HCT116 (cell line): Measurements from ENCODE around the gene FZR1. TPM values are rescaled to one million over a fixed set of nuclear protein-coding genes. Genes with fewer than 3 reads are reported as not detected.

Experiments used
- ATAC-seq: fragments of 200-7000 bp; cut with Tn5 transposase; 2 replicates; pipeline ENCODE4 v1.9.1; 2020; ENCODE audit warnings: mild to moderate bottlenecking, moderate library complexity
- BruUV-seq: library from RNA; stranded (reverse); fragments of 400-500 nt; replicated peaks from 2 replicates; lab custom pipeline; 2021; lab: Mats Ljungman, UMichigan
- CTCF ChIA-PET: fragments of 300-600 bp; sonication (Branson Sonifier 250); formaldehyde crosslinking; loops from one replicate; lab custom pipeline; 2021; ENCODE audit warnings: antibody characterized with exemption; lab: Charles Lee
- POLR2A ChIA-PET: fragments of 300-600, 350-600 bp; sonication (Branson Sonifier 250); formaldehyde crosslinking; loops from one replicate; lab custom pipeline; 2021; ENCODE audit warnings: antibody characterized with exemption; lab: Charles Lee
- RAD21 ChIA-PET, 2 experiments: fragments of 300-600 bp; sonication (Branson Sonifier 250); formaldehyde crosslinking; loops; one replicate each; lab custom pipeline; 2023; ENCODE audit warnings: low total read pairs in 2 of 2; ENCODE audit not compliant: uncharacterized antibody in 2 of 2, unreplicated experiment in 2 of 2, low non-redundant PET in 1 of 2; lab: Charles Lee
- DNase-seq: peaks from one replicate; pipeline ENCODE4 v3.0.0-alpha.2; 2010; ENCODE audit warnings: low read depth, low spot score
- H2AFZ ChIP-seq: fragments of 200-600 bp; shearing (Covaris generic), sonication (generic); 2 replicates; pipeline ENCODE4 v1.6.1; 2017; ENCODE audit warnings: low read depth, mixed run types, mixed read lengths, antibody characterized with exemption, low read length; ENCODE audit not compliant: poor library complexity, severe bottlenecking
- H3K27ac ChIP-seq: 2 replicates; pipeline ENCODE4 v1.5.1; 2012; ENCODE audit warnings: low read depth, low read length
- H3K27me3 ChIP-seq: fragments of 200-600 bp; sonication (generic); 2 replicates; pipeline ENCODE4 v1.6.1; 2016; ENCODE audit warnings: mixed run types, low read length, mixed read lengths; ENCODE audit not compliant: insufficient read depth
- H3K36me3 ChIP-seq, 2 experiments: fragments of 200-500 bp in 1 of 2; fragments of 200-600 bp in 1 of 2; sonication (Bioruptor generic) in 1 of 2; sonication (generic) in 1 of 2; 2 replicates each; pipeline versions ENCODE4 v1.5.1 to v1.6.1; 2014 to 2016; ENCODE audit warnings: low read length in 2 of 2, inconsistent platforms in 1 of 2, mixed read lengths in 1 of 2, mixed run types in 1 of 2; ENCODE audit not compliant: insufficient read depth in 2 of 2, control insufficient read depth in 1 of 2
- H3K4me1 ChIP-seq, 2 experiments: fragments of 200-600 bp in 1 of 2; sonication (generic) in 1 of 2; 2 replicates each; pipeline versions ENCODE4 v1.5.1 to v1.6.1; 2012 to 2017; ENCODE audit warnings: low read length in 2 of 2, inconsistent platforms in 1 of 2, mild to moderate bottlenecking in 1 of 2, mixed read lengths in 1 of 2, mixed run types in 1 of 2, moderate library complexity in 1 of 2; ENCODE audit not compliant: insufficient read depth in 2 of 2, control insufficient read depth in 1 of 2
- H3K4me2 ChIP-seq: fragments of 200-600 bp; sonication (generic); 2 replicates; pipeline ENCODE4 v1.6.1; 2017; ENCODE audit warnings: mixed run types, low read length, mixed read lengths
- H3K4me3 ChIP-seq, 2 experiments: fragments of 200-600 bp in 1 of 2; sonication (generic) in 1 of 2; replicated peaks in 1 of 2; 2 replicates each; pipeline ENCODE4 v1.5.1; 2011 to 2016; ENCODE audit warnings: low read length in 2 of 2, control low read depth in 1 of 2, low read depth in 1 of 2, mild to moderate bottlenecking in 1 of 2, mixed read lengths in 1 of 2, mixed run types in 1 of 2
- H3K79me2 ChIP-seq: fragments of 200-600 bp; sonication (generic); 2 replicates; pipeline ENCODE4 v1.6.1; 2017; ENCODE audit warnings: mild to moderate bottlenecking, mixed run types, low read length, moderate library complexity, mixed read lengths; ENCODE audit not compliant: insufficient read depth
- H3K9ac ChIP-seq: fragments of 200-600 bp; sonication (generic); 2 replicates; pipeline ENCODE4 v1.6.1; 2016; ENCODE audit warnings: low read length, mixed read lengths
- H3K9me2 ChIP-seq: fragments of 200-600 bp; sonication (generic), shearing (Covaris generic); 2 replicates; pipeline ENCODE4 v1.6.1; 2017; ENCODE audit warnings: mixed run types, mild to moderate bottlenecking, moderate library complexity; ENCODE audit not compliant: insufficient read depth
- H3K9me3 ChIP-seq, 2 experiments: fragments of 200-500 bp in 1 of 2; fragments of 200-600 bp in 1 of 2; sonication (Bioruptor generic) in 1 of 2; sonication (generic) in 1 of 2; 2 replicates each; pipeline ENCODE4 v1.6.1; 2014 to 2017; ENCODE audit warnings: low read length in 2 of 2, mixed read lengths in 2 of 2, inconsistent platforms in 1 of 2, low read depth in 1 of 2, mild to moderate bottlenecking in 1 of 2, mixed run types in 1 of 2, moderate library complexity in 1 of 2; ENCODE audit not compliant: control insufficient read depth in 1 of 2, insufficient read depth in 1 of 2
- H4K20me1 ChIP-seq: fragments of 200-600 bp; sonication (generic), shearing (Covaris generic); 2 replicates; pipeline ENCODE4 v1.6.1; 2017; ENCODE audit warnings: mixed run types, mild to moderate bottlenecking, moderate library complexity; ENCODE audit not compliant: insufficient read depth
- ATF3 ChIP-seq: IDR thresholded peaks from 2 replicates; pipeline ENCODE4 v1.6.1; 2012
- CBX3 ChIP-seq: IDR thresholded peaks from 2 replicates; pipeline ENCODE4 v1.6.1; 2012; ENCODE audit warnings: low read depth
- ELF1 ChIP-seq: IDR thresholded peaks from 2 replicates; pipeline ENCODE4 v1.6.1; 2012; ENCODE audit warnings: low read depth, borderline replicate concordance
- FOSL1 ChIP-seq: IDR thresholded peaks from 2 replicates; pipeline ENCODE4 v1.6.1; 2012; ENCODE audit warnings: low read depth
- JUND ChIP-seq: IDR thresholded peaks from 2 replicates; pipeline ENCODE4 v1.6.1; 2012
- MAX ChIP-seq: IDR thresholded peaks from 2 replicates; pipeline ENCODE4 v1.6.1; 2012
- POLR2A ChIP-seq: IDR thresholded peaks from 2 replicates; pipeline ENCODE4 v1.7.0; 2011; ENCODE audit warnings: borderline replicate concordance; ENCODE audit not compliant: insufficient read depth, insufficient read length; ENCODE audit errors: extremely low read depth
- REST ChIP-seq: IDR thresholded peaks from 2 replicates; pipeline ENCODE4 v1.6.1; 2012; ENCODE audit warnings: low read depth
- SP1 ChIP-seq: IDR thresholded peaks from 2 replicates; pipeline ENCODE4 v1.6.1; 2012; ENCODE audit warnings: low read depth
- ZNF274 ChIP-seq: fragments of 200-500 bp; sonication (Bioruptor generic); IDR thresholded peaks from 2 replicates; pipeline ENCODE4 v1.6.1; 2014; ENCODE audit warnings: mild to moderate bottlenecking, low read depth, low read length, inconsistent platforms
- intact Hi-C: fragments of 100-400 bp; cut with micrococcal nuclease; formaldehyde crosslinking; loops from 2 replicates; pipeline ENCODE4 v1.10.0; 2022
- total RNA-seq: library from RNA; stranded (reverse); gene quantifications from one replicate; pipeline ENCODE4 v1.2.1, GENCODE V29; 2021; ENCODE audit not compliant: unreplicated experiment

Gene FZR1
- total RNA-seq, 1 experiment from 2014 or later = 60.3 TPM

GRCh38 chr19:3535235-3535535 lies 29.1 kb downstream of the FZR1 start:
- RAD21 ChIA-PET = no interaction called here
- CTCF ChIA-PET = no interaction called here
- no peak overlapping the region for H3K4me3 ChIP-seq
- DNase-seq = no peak
- H3K9me3 ChIP-seq = no peaks in the 10 kb centered on the region
- TF ChIP-seq CBX3 = no peak
- TF ChIP-seq FOSL1 = no peak
- TF ChIP-seq ZNF274 = no peak
- no peak for TF ChIP-seq MAX
- TF ChIP-seq POLR2A = no peak
- TF ChIP-seq REST = no peak
- TF ChIP-seq SP1 = no peak
- TF ChIP-seq ATF3 = no peak
- TF ChIP-seq JUND = no peak
- TF ChIP-seq ELF1 = no peak
- H4K20me1 ChIP-seq = no peaks in the 10 kb centered on the region
- H3K27ac ChIP-seq = no peak overlapping the region
- H2AFZ ChIP-seq = no peak overlapping the region
- ATAC-seq = no peak
- intact Hi-C loops = no loop called here
- no TSS peak for BruUV-seq
- H3K4me1 ChIP-seq = peaks cover 3 to 22% of the 10 kb centered on the region in 2 experiments; a peak in 3 of 4 replicates
- no peaks in the 10 kb centered on the region for H3K27me3 ChIP-seq
- no peaks in the 10 kb centered on the region for H3K79me2 ChIP-seq
- peaks cover 11 to 27% of the 10 kb centered on the region in 2 experiments; a peak in 3 of 4 replicates for H3K36me3 ChIP-seq
- no peak overlapping the region for H3K9ac ChIP-seq
- H3K4me2 ChIP-seq = no peak overlapping the region
- POLR2A ChIA-PET = no interaction called here
- no peaks in the 10 kb centered on the region for H3K9me2 ChIP-seq
